HG02938 (cell line): ENCODE data around the gene ISCA2.
"Not testable (repeated sequence)": the region's sequence is repeated elsewhere in the genome, so short reads cannot be mapped to it uniquely, and the experiment has no call there.

Experiments
- ATAC-seq: cut with Tn5 transposase; IDR thresholded peaks from one replicate; pipeline ENCODE4 v1.9.1; 2021; ENCODE audit warnings: mild to moderate bottlenecking, moderate library complexity; ENCODE audit not compliant: unreplicated experiment

ISCA2 gene, protein sequence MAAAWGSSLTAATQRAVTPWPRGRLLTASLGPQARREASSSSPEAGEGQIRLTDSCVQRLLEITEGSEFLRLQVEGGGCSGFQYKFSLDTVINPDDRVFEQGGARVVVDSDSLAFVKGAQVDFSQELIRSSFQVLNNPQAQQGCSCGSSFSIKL

GRCh38 chr14:74493343-74494261 lies at the start of gene ISCA2:
Gene ISCA2, plus strand, starts transcription at chr14:74493765. Its CDS starts 10 bp downstream, at chr14:74493775.
- ATAC-seq, result peak; percentile 87

GRCh38 chr14:74444866-74445265 lies 48.7 kb upstream of the ISCA2 start:
- no peak for ATAC-seq

GRCh38 chr14:74454397-74454796 lies 39.2 kb upstream of the ISCA2 start:
- ATAC-seq, result not testable (repeated sequence)

DNA sequence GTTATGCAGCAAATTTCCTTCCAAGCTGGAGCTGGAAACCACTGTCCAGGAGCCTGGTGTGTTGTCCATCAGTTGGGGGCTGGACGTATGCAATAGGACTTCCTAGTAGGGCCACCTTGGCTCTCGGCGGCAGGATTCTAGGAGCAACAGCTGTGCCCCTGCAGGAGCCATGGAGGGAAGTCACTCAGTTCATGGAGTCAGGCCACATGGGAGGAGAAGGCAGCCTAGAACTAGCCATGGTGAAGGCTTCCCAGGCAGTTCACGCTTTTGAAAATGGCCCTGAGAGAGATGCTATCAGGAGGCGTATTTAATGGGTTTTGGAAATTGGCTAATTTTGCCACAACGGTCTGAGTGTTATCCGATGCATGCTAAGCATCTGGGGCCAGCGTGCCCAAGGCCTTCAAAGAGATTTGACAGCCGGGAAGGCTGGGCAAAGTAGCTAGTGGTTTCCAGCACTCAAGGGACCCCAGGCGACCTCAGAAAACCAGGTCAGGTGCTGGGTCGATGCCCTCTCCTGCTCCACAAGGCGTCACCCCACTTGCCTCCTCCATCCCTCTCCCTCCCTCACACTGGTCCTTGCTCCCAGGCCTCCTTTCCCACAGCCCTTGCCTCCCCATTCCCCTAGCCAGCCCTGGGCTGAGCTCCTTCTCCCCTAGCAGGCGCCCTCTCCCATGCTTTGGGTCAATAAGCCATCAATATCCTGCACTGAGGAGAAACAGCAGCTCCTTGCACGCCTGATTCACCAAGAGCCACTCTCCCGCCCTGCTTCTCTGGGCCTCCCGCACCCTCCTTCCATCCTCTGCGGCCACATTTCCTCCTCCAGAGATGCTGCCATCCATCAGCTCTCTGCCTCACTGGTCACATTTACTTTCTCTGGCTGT lies 36.6 kb upstream of the ISCA2 start:
- no peak for ATAC-seq

- ATAC-seq, result no peak
Measured at GRCh38 chr14:74457565-74457895, 36.0 kb upstream of the ISCA2 start.

DNA sequence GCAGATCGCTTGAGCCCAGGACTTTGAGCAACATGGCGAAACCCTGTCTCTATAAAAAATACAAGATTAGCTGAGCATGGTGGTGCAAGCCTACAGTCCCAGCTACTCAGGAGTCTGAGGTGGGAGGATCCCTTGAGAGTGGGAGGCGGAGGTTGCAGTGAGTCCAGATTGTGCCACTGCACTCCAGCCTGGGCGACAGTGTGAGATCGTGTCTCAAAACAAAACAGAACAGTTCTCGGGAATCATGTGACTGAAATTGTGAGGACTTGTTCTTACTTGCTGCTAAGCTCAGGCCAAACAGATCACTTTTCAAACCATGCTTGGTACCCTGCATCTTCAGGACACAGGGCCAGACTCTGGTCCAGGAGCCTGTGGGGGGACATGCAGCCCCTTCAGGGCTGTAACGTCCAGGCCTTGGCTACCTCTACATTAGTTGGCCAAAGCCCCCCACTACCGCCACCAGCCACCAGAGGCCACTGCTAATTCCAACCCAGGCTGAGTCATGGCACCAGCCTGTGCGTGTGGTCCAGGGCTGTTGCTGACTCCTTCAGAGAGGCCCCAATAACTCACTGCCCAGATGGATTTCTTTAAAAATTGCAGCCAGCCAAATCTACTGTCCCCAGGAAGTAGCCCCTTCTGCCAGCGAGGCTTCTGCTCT lies 34.1 kb upstream of the ISCA2 start:
- no peak for ATAC-seq

DNA sequence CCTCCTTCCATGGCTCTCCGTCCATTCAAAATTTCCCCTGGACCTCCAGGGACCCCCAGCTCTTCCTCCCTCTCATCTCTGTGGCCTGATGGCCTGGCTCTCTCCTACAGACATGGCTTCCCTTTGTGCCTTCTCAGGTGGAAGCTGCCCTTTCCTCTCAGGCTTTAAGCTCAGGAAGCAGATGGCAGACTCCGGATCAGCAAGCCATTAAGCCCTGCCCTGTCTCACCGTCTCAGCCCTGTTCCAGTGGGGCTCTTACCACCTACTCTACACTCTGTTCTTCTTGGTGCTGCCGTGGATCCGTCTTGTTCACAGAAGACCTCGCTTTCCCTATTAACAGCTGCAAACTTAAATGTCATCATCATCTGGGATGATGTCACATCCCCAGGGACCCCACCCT lies 33.6 kb upstream of the ISCA2 start:
- ATAC-seq, result no peak

DNA sequence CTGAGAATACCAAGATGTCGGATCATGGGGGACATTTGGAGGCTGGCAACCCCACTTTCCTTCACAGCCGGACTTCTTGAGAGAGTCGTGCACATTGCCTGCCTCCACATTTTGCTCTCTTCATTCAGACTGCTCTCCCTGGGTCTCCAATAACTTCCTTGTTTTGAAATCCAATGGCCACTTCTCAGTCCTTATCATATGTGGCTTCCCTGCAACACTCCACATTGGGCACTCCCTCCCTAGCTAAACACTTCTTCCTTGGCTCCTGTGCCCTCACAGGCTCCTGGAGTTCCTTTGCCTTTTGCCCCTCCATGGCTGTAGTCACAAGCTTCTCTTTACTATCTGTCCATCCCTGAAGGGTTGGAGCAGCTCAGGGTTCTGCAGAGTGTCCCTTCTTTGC lies 30.6 kb upstream of the ISCA2 start:
- ATAC-seq, result no peak

DNA sequence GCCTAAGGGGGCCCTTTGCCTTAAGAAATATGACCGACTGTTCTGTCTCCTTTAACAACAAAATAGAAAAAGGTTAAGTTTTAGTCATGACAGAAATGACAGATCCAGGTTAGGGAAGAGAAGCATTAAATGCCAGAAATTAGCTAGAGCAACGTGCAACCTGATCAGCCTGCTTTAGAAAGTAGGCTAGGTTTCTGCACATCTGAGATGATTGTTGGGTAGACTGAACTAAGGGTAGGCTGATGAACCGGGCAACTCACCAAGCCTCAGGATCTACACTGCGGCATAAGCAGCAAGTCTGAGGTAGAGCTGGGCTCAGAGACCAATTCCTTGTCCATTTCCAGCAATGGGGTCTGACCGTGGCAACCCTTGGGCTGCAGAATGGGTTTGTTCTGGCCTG lies 29.9 kb upstream of the ISCA2 start:
- no peak for ATAC-seq

- no peak for ATAC-seq
Measured at GRCh38 chr14:74464785-74465184, 28.8 kb upstream of the ISCA2 start.

DNA sequence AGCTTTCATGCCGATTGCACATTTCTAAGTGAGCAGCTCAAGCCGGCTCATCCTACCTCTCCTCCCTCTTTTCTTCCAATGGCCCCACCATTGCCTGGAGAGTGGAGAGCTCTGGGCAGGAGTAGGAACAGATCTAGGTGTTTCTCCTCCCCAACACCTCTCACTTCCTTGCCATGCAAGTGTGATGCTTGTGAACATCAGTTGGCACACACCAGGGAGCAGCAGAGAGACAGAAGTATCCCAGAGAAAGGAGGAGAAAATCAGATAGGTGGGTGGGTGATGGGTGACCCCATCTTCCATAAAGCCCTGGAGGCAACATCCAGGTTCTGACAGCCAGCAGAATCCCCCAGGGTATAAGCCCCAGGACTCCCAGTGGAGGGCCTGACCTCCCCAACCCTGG lies 28.2 kb upstream of the ISCA2 start:
- ATAC-seq, result no peak

DNA sequence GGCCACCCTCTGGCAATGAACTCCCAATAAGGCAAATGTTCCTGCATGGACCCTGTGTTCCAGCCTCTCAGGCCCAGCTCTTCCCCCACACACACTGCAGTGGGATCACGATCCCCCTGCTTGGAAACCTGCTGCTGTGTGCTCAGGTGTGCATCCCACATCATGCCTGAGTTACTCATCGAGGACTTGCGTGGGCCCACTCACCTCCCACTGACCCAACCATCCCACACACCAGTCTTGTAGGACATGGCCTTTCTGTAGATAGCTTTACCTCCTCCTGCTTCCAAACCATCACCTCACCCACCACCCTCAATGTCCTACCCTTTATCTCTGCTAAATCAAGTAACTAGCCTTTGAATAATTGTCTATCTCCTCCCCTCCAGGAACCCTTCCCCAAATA lies 25.1 kb upstream of the ISCA2 start:
- no peak for ATAC-seq

DNA sequence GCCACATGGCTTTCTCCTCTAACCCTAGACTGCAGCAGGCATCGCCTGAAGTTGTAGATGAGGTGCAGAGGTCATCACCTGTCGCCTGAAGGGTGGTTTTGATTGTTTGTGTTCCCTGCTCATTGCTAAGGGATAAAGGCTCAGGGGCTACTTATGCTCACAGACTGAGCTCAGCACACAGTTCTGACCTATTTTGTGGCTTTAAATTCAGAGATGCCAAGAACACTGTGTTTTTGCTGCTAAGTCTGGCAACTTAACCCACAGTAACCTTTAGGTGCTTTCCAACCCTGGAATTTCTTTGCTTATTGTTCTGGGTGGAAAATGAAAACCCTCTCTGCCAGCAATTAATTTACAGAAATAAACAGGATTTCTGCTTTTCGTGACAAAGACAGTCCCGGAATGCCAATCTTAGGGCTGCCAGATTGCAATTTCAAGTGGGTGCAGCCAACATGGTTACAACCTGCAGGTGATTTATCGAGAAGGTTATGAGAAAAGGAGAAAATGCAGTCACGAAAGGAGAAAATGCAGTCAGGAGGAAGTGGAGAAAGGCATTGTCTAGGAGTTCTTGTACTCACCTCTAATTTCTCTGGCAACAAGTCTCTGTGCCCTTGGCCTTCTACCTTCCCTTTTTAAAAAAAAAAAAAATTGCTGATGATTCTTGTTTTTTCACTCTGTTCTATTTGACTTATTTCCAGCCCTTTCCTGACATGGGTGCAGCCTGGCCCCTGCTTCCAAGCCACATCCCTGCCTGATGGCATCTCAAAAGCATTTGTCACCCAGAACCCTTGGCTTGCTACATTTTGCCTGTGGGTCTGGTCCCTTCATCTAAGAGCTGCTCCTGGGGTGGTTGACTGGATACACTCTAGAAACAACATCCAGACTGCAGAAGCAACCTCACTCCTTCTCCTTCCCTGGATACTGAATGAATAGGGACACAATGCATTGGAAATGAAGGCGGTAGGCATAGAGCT lies 23.7 kb upstream of the ISCA2 start:
- no peak for ATAC-seq

DNA sequence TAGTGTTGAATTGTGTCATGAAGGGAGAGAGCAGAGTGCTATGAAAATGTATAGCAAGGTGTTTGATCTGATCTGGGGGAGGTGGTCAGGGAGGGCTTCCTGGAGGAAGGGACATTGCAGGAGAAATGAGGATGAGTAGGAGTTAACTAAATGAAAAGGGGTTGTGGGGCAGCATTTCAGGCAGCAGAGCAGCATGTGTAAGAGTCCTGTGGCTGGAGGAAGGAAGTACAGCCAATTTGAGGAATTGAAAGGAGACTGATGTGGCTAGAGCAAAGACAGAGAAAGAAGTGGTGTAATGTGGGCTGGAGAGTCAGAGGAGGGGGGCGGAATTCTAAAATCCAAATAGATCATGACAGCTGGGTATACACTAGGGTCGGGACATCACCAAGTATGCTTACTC lies 21.0 kb upstream of the ISCA2 start:
- no peak for ATAC-seq

DNA sequence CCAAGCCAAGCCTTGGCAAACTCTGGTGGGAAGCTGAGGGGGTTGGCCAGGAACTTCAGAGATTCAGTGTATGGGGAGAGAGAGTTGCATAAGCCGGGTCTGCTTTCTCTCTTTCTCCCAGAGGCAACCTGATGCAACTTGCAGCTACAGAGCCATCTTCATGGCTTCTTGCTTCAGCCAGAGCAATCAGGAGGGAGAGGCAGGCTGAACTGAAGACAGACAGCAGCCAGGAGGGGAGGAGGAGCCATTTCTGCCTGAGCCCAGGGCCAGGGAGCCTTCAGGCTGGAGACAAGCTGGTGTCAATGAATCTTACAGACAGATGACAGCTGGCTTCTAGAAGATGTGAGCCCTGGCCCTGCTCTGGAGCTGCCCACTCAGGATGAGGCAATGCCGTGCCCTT lies 19.2 kb upstream of the ISCA2 start:
- no peak for ATAC-seq

DNA sequence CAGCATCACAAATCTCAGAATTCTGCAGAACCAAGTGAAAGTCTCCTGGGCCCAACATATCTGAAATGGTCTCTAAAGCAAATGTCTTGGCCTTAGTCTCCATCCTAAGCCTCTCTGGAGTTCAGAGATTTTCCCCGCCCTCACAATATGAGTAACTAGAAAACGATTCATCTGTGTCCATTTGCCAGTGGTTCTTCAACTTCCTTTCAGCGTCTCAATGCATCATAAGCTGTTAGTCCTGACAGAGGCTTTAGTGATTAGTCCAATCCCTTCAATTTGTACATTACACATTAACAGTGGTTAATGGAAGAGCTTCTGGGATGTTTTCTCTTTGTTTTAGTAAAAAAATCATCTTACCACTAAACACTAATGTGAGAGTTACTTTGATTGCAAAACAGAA lies 17.9 kb upstream of the ISCA2 start:
- ATAC-seq, result no peak

- no peak for ATAC-seq
Measured at GRCh38 chr14:74476107-74476506, 17.5 kb upstream of the ISCA2 start.

DNA sequence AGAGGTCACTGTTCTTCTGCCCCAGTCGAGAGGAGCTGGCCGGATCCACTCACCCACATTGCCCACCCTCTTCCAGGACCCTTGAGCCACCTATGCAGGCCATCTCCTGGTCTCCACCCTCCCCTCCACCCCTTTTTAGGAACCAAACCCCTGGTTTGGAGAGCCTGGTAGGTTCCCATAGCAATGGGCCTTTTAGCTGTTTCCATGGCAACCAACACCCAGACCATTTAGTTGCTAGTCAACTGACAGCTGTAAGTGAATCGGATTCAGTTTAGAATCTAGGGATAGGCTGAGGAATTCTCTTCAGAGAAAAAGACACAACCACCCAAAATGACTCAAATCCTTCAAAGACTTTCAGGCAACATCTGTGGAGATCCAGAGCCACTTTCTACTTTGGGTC lies 17.0 kb upstream of the ISCA2 start:
- no peak for ATAC-seq

- ATAC-seq, result no peak
Measured at GRCh38 chr14:74478996-74479635, 14.4 kb upstream of the ISCA2 start.

DNA sequence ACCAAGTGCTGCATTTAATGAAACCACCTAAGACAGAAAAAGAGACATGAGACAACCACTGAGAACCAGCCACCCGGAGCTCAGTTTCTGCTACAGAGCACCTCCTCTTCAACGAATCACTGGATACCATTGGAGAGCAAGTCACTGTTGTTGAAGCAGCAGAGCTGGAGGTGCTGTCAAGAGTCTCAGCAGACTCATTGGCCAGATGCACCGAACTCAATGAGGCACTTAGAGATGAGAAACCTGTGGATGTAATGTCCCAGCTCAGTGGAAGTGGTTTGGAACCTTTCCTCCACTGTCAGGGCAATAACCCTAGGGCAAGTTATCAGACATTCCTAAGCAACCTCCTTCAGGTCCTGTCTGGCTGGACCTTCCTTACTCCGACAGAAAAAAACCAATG lies 13.5 kb upstream of the ISCA2 start:
- ATAC-seq, result no peak
